Osteoblast (primary cell): Measurements from ENCODE around the gene SEC14L1. TPM values are rescaled to one million over a fixed set of nuclear protein-coding genes. Genes with fewer than 3 reads are reported as not detected.

ENCODE experiments used
- DNase-seq: peaks from one replicate; pipeline ENCODE4 v3.0.0; 2011; ENCODE audit warnings: low spot score, mixed read lengths; ENCODE audit not compliant: insufficient read length; ENCODE audit errors: missing footprints
- H2AFZ ChIP-seq: 2 replicates; pipeline ENCODE4 v1.6.0; 2011; ENCODE audit warnings: mild to moderate bottlenecking, low read length
- H3K27ac ChIP-seq: 2 replicates; pipeline ENCODE4 v1.5.1; 2011; ENCODE audit warnings: mild to moderate bottlenecking, low read depth, low read length, moderate library complexity
- H3K27me3 ChIP-seq: 2 replicates; pipeline ENCODE4 v1.6.0; 2012; ENCODE audit warnings: mild to moderate bottlenecking, control low read depth, inconsistent platforms, low read length, moderate library complexity; ENCODE audit not compliant: insufficient read depth
- H3K36me3 ChIP-seq: 2 replicates; pipeline ENCODE4 v1.5.1; 2011; ENCODE audit warnings: mild to moderate bottlenecking, low read length, control low read depth, moderate library complexity; ENCODE audit not compliant: insufficient read depth
- H3K4me1 ChIP-seq: 2 replicates; pipeline ENCODE4 v1.5.1; 2011; ENCODE audit warnings: mild to moderate bottlenecking, low read length, control low read depth, moderate library complexity; ENCODE audit not compliant: insufficient read depth
- H3K4me2 ChIP-seq: 2 replicates; pipeline ENCODE4 v1.6.0; 2011; ENCODE audit warnings: mild to moderate bottlenecking, low read length; ENCODE audit not compliant: insufficient read depth
- H3K4me3 ChIP-seq: fragments of 200-600 bp; sonication (generic); 3 replicates; pipeline ENCODE4 v1.5.1; 2012; ENCODE audit warnings: mild to moderate bottlenecking, low read length, inconsistent platforms; ENCODE audit not compliant: insufficient read depth
- H3K79me2 ChIP-seq: 2 replicates; pipeline ENCODE4 v1.6.0; 2012; ENCODE audit warnings: mild to moderate bottlenecking, low read length, control low read depth, inconsistent platforms; ENCODE audit not compliant: insufficient read depth
- H3K9me3 ChIP-seq: 2 replicates; pipeline ENCODE4 v1.5.1; 2011; ENCODE audit warnings: low read depth, low read length, control low read depth
- H4K20me1 ChIP-seq: 2 replicates; pipeline ENCODE4 v1.6.0; 2012; ENCODE audit warnings: mild to moderate bottlenecking, low read length, control low read depth; ENCODE audit not compliant: insufficient read depth
- total RNA-seq: library from RNA; depleted of rRNA; stranded (reverse); fragments of >200 nt; gene quantifications from 2 replicates; pipeline ENCODE4 v1.2.3, GENCODE V29; 2012
- TF ChIP-seq, protein P1 (sequence below): IDR thresholded peaks from 2 replicates; pipeline ENCODE4 v1.5.1; 2011; ENCODE audit warnings: mild to moderate bottlenecking, low read depth, low read length, moderate library complexity; ENCODE audit errors: extremely low read depth

Gene SEC14L1
- total RNA-seq, 1 donor, result 53.6 TPM

- DNase-seq, result no peak
- Histone ChIP-seq H3K4me1 (peaks cover 37% of the 10 kb centered on the region), H3K4me2 (no peak overlapping the region), H3K9me3 (no peaks in the 10 kb centered on the region), H3K36me3 (peaks cover 6% of the 10 kb centered on the region), H3K79me2 (peaks cover 94% of the 10 kb centered on the region), H2AFZ (no peak overlapping the region), H4K20me1 (peaks cover 58% of the 10 kb centered on the region), H3K27ac (no peak overlapping the region), H3K4me3 (no peak overlapping the region), H3K27me3 (no peaks in the 10 kb centered on the region)
- TF ChIP-seq, protein P1, sequence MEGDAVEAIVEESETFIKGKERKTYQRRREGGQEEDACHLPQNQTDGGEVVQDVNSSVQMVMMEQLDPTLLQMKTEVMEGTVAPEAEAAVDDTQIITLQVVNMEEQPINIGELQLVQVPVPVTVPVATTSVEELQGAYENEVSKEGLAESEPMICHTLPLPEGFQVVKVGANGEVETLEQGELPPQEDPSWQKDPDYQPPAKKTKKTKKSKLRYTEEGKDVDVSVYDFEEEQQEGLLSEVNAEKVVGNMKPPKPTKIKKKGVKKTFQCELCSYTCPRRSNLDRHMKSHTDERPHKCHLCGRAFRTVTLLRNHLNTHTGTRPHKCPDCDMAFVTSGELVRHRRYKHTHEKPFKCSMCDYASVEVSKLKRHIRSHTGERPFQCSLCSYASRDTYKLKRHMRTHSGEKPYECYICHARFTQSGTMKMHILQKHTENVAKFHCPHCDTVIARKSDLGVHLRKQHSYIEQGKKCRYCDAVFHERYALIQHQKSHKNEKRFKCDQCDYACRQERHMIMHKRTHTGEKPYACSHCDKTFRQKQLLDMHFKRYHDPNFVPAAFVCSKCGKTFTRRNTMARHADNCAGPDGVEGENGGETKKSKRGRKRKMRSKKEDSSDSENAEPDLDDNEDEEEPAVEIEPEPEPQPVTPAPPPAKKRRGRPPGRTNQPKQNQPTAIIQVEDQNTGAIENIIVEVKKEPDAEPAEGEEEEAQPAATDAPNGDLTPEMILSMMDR, result no peak
Measured at GRCh38 chr17:77161953-77162352, 21.2 kb downstream of the SEC14L1 start.

DNA sequence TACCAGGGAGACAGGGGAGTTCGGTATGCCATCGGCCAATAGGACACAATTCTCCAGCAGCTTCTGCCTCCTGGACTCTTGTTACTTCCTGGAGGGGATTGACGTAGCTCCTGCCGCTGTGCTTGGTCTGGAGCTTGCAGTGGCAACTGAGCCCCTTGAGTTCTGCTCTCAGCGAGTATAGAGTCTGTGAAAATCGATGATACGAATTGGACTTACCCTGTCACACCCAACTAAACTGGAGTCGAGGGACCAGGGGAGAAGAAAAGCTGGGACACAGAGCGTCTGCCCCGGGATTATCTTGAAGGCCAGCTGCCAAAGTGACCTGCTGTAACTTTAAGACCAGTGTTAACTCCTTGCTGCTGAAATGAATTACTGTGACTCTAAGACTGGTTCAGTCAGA lies 22.2 kb downstream of the SEC14L1 start:
- peaks cover 96% of the 10 kb centered on the region for H3K79me2 ChIP-seq
- peaks cover 6% of the 10 kb centered on the region for H3K36me3 ChIP-seq
- H3K27me3 ChIP-seq, result no peaks in the 10 kb centered on the region
- DNase-seq, result no peak
- H2AFZ ChIP-seq, result no peak overlapping the region
- TF ChIP-seq, protein P1, result no peak
- no peak overlapping the region for H3K27ac ChIP-seq
- no peak overlapping the region for H3K4me3 ChIP-seq
- peaks cover 56% of the 10 kb centered on the region for H4K20me1 ChIP-seq
- H3K4me2 ChIP-seq, result no peak overlapping the region
- H3K9me3 ChIP-seq, result peaks cover 5% of the 10 kb centered on the region
- peaks cover 37% of the 10 kb centered on the region for H3K4me1 ChIP-seq

- Histone ChIP-seq H3K27me3 (no peaks in the 10 kb centered on the region), H3K9me3 (peaks cover 5% of the 10 kb centered on the region), H3K4me3 (no peak overlapping the region), H3K79me2 (peaks cover 97% of the 10 kb centered on the region), H3K27ac (no peak overlapping the region), H3K4me1 (peaks cover 37% of the 10 kb centered on the region), H3K36me3 (peaks cover 6% of the 10 kb centered on the region), H2AFZ (no peak overlapping the region), H4K20me1 (peaks cover 59% of the 10 kb centered on the region), H3K4me2 (no peak overlapping the region)
- no peak for DNase-seq
- TF ChIP-seq, protein P1, result no peak
Measured at GRCh38 chr17:77163511-77164280, 22.9 kb downstream of the SEC14L1 start.

- Histone ChIP-seq H3K4me1 (peaks cover 37% of the 10 kb centered on the region), H3K4me2 (peak overlapping the region; percentile 2), H3K9me3 (peaks cover 5% of the 10 kb centered on the region), H3K27me3 (no peaks in the 10 kb centered on the region), H3K79me2 (peaks cover 98% of the 10 kb centered on the region), H3K36me3 (peaks cover 6% of the 10 kb centered on the region), H3K27ac (no peak overlapping the region), H4K20me1 (peaks cover 63% of the 10 kb centered on the region), H2AFZ (no peak overlapping the region), H3K4me3 (no peak overlapping the region)
- DNase-seq, result no peak
- TF ChIP-seq, protein P1, result no peak
Measured at GRCh38 chr17:77164483-77165091, 23.8 kb downstream of the SEC14L1 start.
